Ishikawa (cell line): ENCODE data around the gene NFKB1.

Experiments
- CEBPB ChIP-seq: IDR thresholded peaks from 2 replicates; pipeline ENCODE4 v1.6.1; 2012
- CREB1 ChIP-seq: IDR thresholded peaks from 2 replicates; pipeline ENCODE4 v1.6.1; 2012; ENCODE audit warnings: low read depth
- EGR1 ChIP-seq: IDR thresholded peaks from 2 replicates; pipeline ENCODE4 v1.6.1; 2012
- EP300 ChIP-seq: IDR thresholded peaks from 2 replicates; pipeline ENCODE4 v1.6.1; 2012; ENCODE audit warnings: borderline replicate concordance
- FOXM1 ChIP-seq: IDR thresholded peaks from 2 replicates; pipeline ENCODE4 v1.6.1; 2012; ENCODE audit warnings: low read depth, borderline replicate concordance
- MAX ChIP-seq: IDR thresholded peaks from 2 replicates; pipeline ENCODE4 v1.6.1; 2012
- NFIC ChIP-seq: IDR thresholded peaks from 2 replicates; pipeline ENCODE4 v1.6.1; 2012
- RAD21 ChIP-seq: IDR thresholded peaks from 2 replicates; pipeline ENCODE4 v1.6.1; 2012; ENCODE audit warnings: low read depth
- REST ChIP-seq: IDR thresholded peaks from 2 replicates; pipeline ENCODE4 v1.6.1; 2012; ENCODE audit warnings: low read depth, mild to moderate bottlenecking
- TAF1 ChIP-seq: IDR thresholded peaks from 2 replicates; pipeline ENCODE4 v1.6.1; 2012; ENCODE audit warnings: low read depth, mild to moderate bottlenecking
- TCF12 ChIP-seq: IDR thresholded peaks from 2 replicates; pipeline ENCODE4 v1.6.1; 2012; ENCODE audit warnings: low read depth
- TEAD4 ChIP-seq: IDR thresholded peaks from 2 replicates; pipeline ENCODE4 v1.6.1; 2012
- USF1 ChIP-seq: IDR thresholded peaks from 2 replicates; pipeline ENCODE4 v1.6.1; 2012
- YY1 ChIP-seq: IDR thresholded peaks from 2 replicates; pipeline ENCODE4 v1.6.1; 2012; ENCODE audit warnings: low read depth
- ZBTB7A ChIP-seq: IDR thresholded peaks from 2 replicates; pipeline ENCODE4 v1.6.1; 2012; ENCODE audit warnings: low read depth

The NFKB1 gene

GRCh38 chr4:102640669-102641068, 139.5 kb downstream of the NFKB1 start:
- TF ChIP-seq CEBPB: no peak
- no peak for TF ChIP-seq REST
- no peak for TF ChIP-seq TAF1
- TF ChIP-seq TEAD4: no peak
- TF ChIP-seq TCF12: no peak
- TF ChIP-seq EGR1: no peak
- no peak for TF ChIP-seq EP300
- no peak for TF ChIP-seq USF1
- no peak for TF ChIP-seq ZBTB7A
- TF ChIP-seq CREB1: no peak

GRCh38 chr4:102641793-102642192, 140.6 kb downstream of the NFKB1 start:
- TF ChIP-seq TAF1: no peak
- TF ChIP-seq USF1: no peak
- no peak for TF ChIP-seq MAX
- TF ChIP-seq EP300: no peak
- no peak for TF ChIP-seq RAD21
- no peak for TF ChIP-seq CREB1
- no peak for TF ChIP-seq TCF12
- TF ChIP-seq NFIC: no peak
- TF ChIP-seq TEAD4: no peak
- TF ChIP-seq FOXM1: no peak
- TF ChIP-seq CEBPB: no peak
- TF ChIP-seq ZBTB7A: no peak
- no peak for TF ChIP-seq EGR1
- no peak for TF ChIP-seq REST
- TF ChIP-seq YY1: no peak

- TF ChIP-seq YY1 (no peak), FOXM1 (no peak), EGR1 (no peak), CEBPB (no peak)
Measured at GRCh38 chr4:102642631-102643298, 141.6 kb downstream of the NFKB1 start.

- TF ChIP-seq TAF1: no peak
- no peak for TF ChIP-seq FOXM1
- no peak for TF ChIP-seq TEAD4
- TF ChIP-seq REST: no peak
- no peak for TF ChIP-seq EP300
- no peak for TF ChIP-seq CEBPB
Measured at GRCh38 chr4:102647117-102647516, 146.0 kb downstream of the NFKB1 start.

GRCh38 chr4:102657206-102657605, 156.0 kb downstream of the NFKB1 start:
- TF ChIP-seq CREB1: no peak
- TF ChIP-seq RAD21: no peak
- TF ChIP-seq ZBTB7A: no peak
- no peak for TF ChIP-seq TCF12
- no peak for TF ChIP-seq REST
- no peak for TF ChIP-seq CEBPB
- TF ChIP-seq USF1: no peak
